Transverse colon (tissue), 4 donors: ENCODE data around the gene PKDCC. TPM values are rescaled to one million over a fixed set of nuclear protein-coding genes. Genes with fewer than 3 reads are reported as not detected.

Experiments
- DNase-seq: peaks from one replicate; pipeline ENCODE4 v3.0.0-alpha.2; 2019
- H3K27ac ChIP-seq, 4 donors: fragments of 200-600 bp; sonication (generic); 2 replicates each; pipeline ENCODE4 v1.5.1; 2016 to 2018; ENCODE audit warnings: inconsistent platforms in 4 of 4
- H3K27me3 ChIP-seq: fragments of 200-600 bp; sonication (generic); 2 replicates; pipeline ENCODE4 v1.5.1; 2017; ENCODE audit warnings: inconsistent platforms
- H3K36me3 ChIP-seq, 4 donors: fragments of 200-600 bp; sonication (generic); 2 replicates each; pipeline ENCODE4 v1.5.1; 2017 to 2019; ENCODE audit warnings: inconsistent platforms in 4 of 4
- H3K4me1 ChIP-seq, 4 donors: fragments of 200-600 bp; sonication (generic); 2 replicates each; pipeline ENCODE4 v1.5.1; 2017 to 2020; ENCODE audit warnings: inconsistent platforms in 4 of 4
- H3K4me3 ChIP-seq, 4 donors: fragments of 200-600 bp; sonication (generic); 1 replicate in 1 of 4; 2 replicates in 3 of 4; pipeline versions ENCODE4 v1.5.1 to v1.6.1; 2017 to 2019; ENCODE audit warnings: inconsistent platforms in 4 of 4
- H3K9me3 ChIP-seq, 2 donors: fragments of 200-600 bp; sonication (generic); 2 replicates each; pipeline ENCODE4 v1.5.1; 2017 to 2019; ENCODE audit warnings: inconsistent platforms in 2 of 2
- CTCF ChIP-seq, 5 experiments: fragments of 200-600 bp in 3 of 5; fragments of 450-650 bp in 2 of 5; sonication (generic) in 3 of 5; IDR thresholded peaks; 1 replicate in 2 of 5; 2 replicates in 3 of 5; pipeline ENCODE4 v1.5.1; 2016 to 2017; ENCODE audit warnings: antibody characterized with exemption in 5 of 5, inconsistent platforms in 3 of 5, mild to moderate bottlenecking in 2 of 5, moderate library complexity in 1 of 5
- EP300 ChIP-seq: sonication (generic); formaldehyde crosslinking; IDR thresholded peaks from one replicate; pipeline ENCODE4 v1.6.1; 2017; ENCODE audit warnings: antibody characterized with exemption, low read depth
- POLR2A ChIP-seq: fragments of 450-650 bp; IDR thresholded peaks from one replicate; pipeline ENCODE4 v1.6.1; 2016; ENCODE audit warnings: antibody characterized with exemption, mild to moderate bottlenecking, moderate library complexity
- POLR2AphosphoS5 ChIP-seq, 3 donors: sonication (generic); formaldehyde crosslinking; IDR thresholded peaks; one replicate each; pipeline ENCODE4 v1.6.1; 2016; ENCODE audit warnings: antibody characterized with exemption in 3 of 3
- WGBS, 2 donors: methylation state at CpG; one replicate each; pipeline ENCODE4 v1.1.5; 2018; ENCODE audit warnings: low coverage in 1 of 2; 5-methylcytosine and 5-hydroxymethylcytosine counted together
- in situ Hi-C, 4 donors: fragments of 200-750 bp; cut with MboI; loops; one replicate each; pipeline versions ENCODE4 v1.15.0 to v1.15.1; 2017; ENCODE audit warnings: low sequenced_read_pairs in 3 of 4, low pct_ligation_motif_present in 1 of 4, low pct_unique_long_range_greater_than_20kb in 1 of 4
- intact Hi-C: fragments of 100-400 bp; cut with DNase I; formaldehyde crosslinking; loops from one replicate; pipeline ENCODE4 v1.15.1; 2023; ENCODE audit warnings: low total_unique reads
- total RNA-seq, 4 donors: library from RNA; depleted of rRNA; stranded (reverse); fragments of >200 nt; gene quantifications; one replicate each; pipeline ENCODE4 v1.1.0, GENCODE V29; 2016

The PKDCC gene
- total RNA-seq, 4 donors from 2014 or later = 60.6 to 108 (median 74.6) TPM

GRCh38 chr2:42009657-42010580, 37.9 kb upstream of the PKDCC start:
- no peak overlapping the region for H3K4me3 ChIP-seq
- no peaks in the 10 kb centered on the region for H3K36me3 ChIP-seq
- H3K27me3 ChIP-seq = no peaks in the 10 kb centered on the region
- in situ Hi-C loops (no loop called here), intact Hi-C loops (no loop called here)
- no peak for DNase-seq
- no peak overlapping the region for H3K27ac ChIP-seq
- no peak for TF ChIP-seq EP300
- TF ChIP-seq POLR2AphosphoS5 (IDR thresholded peaks at IDR 0.05) = no peak
- no peak for TF ChIP-seq POLR2A
- no peak for TF ChIP-seq CTCF (IDR thresholded peaks at IDR 0.05)
- peaks cover 5 to 20% (median 12%) of the 10 kb centered on the region in 4 donors for H3K4me1 ChIP-seq
- H3K9me3 ChIP-seq = no peaks in the 10 kb centered on the region
- WGBS, 2 donors = 70 to 81% methylated on average over 1 to 10 of the region's 10 CpGs

DNA sequence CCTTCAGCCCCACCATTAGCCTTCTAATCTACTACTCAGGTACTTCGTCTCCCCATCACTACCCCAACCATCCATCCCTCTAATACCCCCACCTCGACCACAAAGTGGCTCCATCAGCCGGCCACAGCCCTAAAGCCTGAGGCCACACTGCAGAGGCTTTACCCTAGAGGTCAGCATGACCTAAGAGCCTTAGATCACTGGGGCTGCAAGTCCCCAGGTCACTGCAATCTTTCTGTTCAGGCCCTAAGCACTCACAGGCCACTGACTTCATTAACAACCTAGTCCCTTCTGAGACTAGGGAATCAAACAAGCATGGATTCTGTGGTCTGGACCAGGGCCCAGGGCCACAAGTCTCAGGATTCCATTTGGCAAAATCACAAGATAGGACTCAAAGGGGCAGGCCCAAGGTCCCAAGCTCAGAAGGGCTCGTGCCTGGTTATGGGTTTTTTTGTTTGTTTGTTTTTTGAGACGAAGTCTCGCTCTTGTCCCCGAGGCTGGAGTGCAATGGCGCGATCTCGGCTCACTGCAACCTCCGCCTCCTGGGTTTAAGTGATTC, 37.0 kb upstream of the PKDCC start:
- Histone ChIP-seq H3K4me1 (peaks cover 5 to 20% (median 12%) of the 10 kb centered on the region in 4 donors), H3K9me3 (no peaks in the 10 kb centered on the region), H3K27ac (no peak overlapping the region), H3K27me3 (no peaks in the 10 kb centered on the region), H3K4me3 (no peak overlapping the region), H3K36me3 (no peaks in the 10 kb centered on the region)
- TF ChIP-seq POLR2A = no peak
- no peak for TF ChIP-seq POLR2AphosphoS5 (IDR thresholded peaks at IDR 0.05)
- no peak for TF ChIP-seq CTCF (IDR thresholded peaks at IDR 0.05)
- no peak for TF ChIP-seq EP300
- in situ Hi-C loops (no loop called here), intact Hi-C loops (no loop called here)
- 82 to 93% methylated on average over 3 to 11 of the region's 11 CpGs for WGBS, 2 donors
- no peak for DNase-seq

DNA sequence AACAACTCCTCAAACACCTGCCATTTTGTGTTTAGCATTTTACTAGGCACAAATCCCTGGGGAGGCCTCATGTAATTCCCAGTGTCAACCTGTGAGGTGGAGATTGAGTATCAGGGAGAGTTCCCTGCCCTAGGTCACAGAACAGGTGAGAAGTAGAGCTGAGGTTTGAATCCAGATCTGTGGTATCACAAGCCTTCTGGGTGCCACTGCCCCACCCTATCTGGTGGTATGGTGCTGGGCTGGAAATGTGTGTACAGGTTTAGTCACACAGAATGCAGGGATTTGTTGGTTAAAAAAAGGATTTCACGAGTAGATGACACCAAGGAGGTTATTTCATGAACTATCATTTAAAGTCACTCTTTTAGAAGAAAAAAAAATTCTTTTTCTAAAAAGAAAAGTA, 35.7 kb upstream of the PKDCC start:
- no peak for DNase-seq

More for the DNA sequence above, 35.7 kb upstream of the PKDCC start:
- in situ Hi-C loops = no loop called here
- H3K36me3 ChIP-seq = no peaks in the 10 kb centered on the region
- H3K9me3 ChIP-seq = no peaks in the 10 kb centered on the region
- intact Hi-C loops = no loop called here
- H3K27me3 ChIP-seq = no peaks in the 10 kb centered on the region
- WGBS, 2 donors = 76 to 88% methylated on average over 1 of the region's 1 CpG
- no peak for TF ChIP-seq POLR2A
- TF ChIP-seq POLR2AphosphoS5 (IDR thresholded peaks at IDR 0.05) = no peak
- no peak for TF ChIP-seq EP300
- TF ChIP-seq CTCF (IDR thresholded peaks at IDR 0.05) = no peak
- no peak overlapping the region for H3K27ac ChIP-seq
- no peak overlapping the region for H3K4me3 ChIP-seq
- peaks cover 5 to 20% (median 12%) of the 10 kb centered on the region in 4 donors for H3K4me1 ChIP-seq
